NCI-H1048 (cell line): ENCODE measurements around the gene CFAP57.

Experiments
- DNase-seq: peaks from one replicate; lab custom pipeline; 2025; lab: John Stamatoyannopoulos, UW

The CFAP57 gene

GRCh38 chr1:43277116-43277876, 105.2 kb downstream of the CFAP57 start:
- no peak for DNase-seq

GRCh38 chr1:43279161-43279560, 107.0 kb downstream of the CFAP57 start:
- no peak for DNase-seq

GRCh38 chr1:43279666-43280065, 107.5 kb downstream of the CFAP57 start:
- DNase-seq, result no peak

GRCh38 chr1:43280692-43281091, 108.6 kb downstream of the CFAP57 start:
- DNase-seq, result no peak

- DNase-seq, result no peak
These were observed 110.4 kb downstream of the CFAP57 start for GRCh38 chr1:43282220-43283195.

GRCh38 chr1:43284065-43284464, 111.9 kb downstream of the CFAP57 start:
- DNase-seq, result no peak

GRCh38 chr1:43284546-43285110, 112.5 kb downstream of the CFAP57 start:
- no peak for DNase-seq

GRCh38 chr1:43285269-43285990, 113.3 kb downstream of the CFAP57 start, which contains the start of gene C1orf210:
TSS of gene C1orf210 (minus strand) at chr1:43285581. CDS start at chr1:43283270, 2,311 bp downstream.
- peak; percentile 32 for DNase-seq

- DNase-seq, result no peak
These were observed 114.0 kb downstream of the CFAP57 start for GRCh38 chr1:43286115-43286514.

GRCh38 chr1:43286533-43286932, 114.4 kb downstream of the CFAP57 start:
- no peak for DNase-seq

- no peak for DNase-seq
These were observed 116.1 kb downstream of the CFAP57 start for GRCh38 chr1:43288058-43288784.

GRCh38 chr1:43288785-43289706, 116.9 kb downstream of the CFAP57 start:
- DNase-seq, result no peak

GRCh38 chr1:43292216-43292615, 120.1 kb downstream of the CFAP57 start:
- DNase-seq, result no peak

- DNase-seq, result no peak
These were observed 120.5 kb downstream of the CFAP57 start for GRCh38 chr1:43292679-43293078.

- no peak for DNase-seq
These were observed 121.0 kb downstream of the CFAP57 start for GRCh38 chr1:43293176-43293575.

- DNase-seq, result no peak
These were observed 122.0 kb downstream of the CFAP57 start for GRCh38 chr1:43293896-43294760.

GRCh38 chr1:43294761-43295160, 122.6 kb downstream of the CFAP57 start:
- DNase-seq, result no peak

- DNase-seq, result no peak
These were observed 124.1 kb downstream of the CFAP57 start for GRCh38 chr1:43296207-43296606.

- DNase-seq, result no peak
These were observed 125.9 kb downstream of the CFAP57 start for GRCh38 chr1:43298055-43298454.
